NK-92 (cell line): ENCODE measurements around the gene CMIP.

ENCODE experiments used
- DNase-seq: peaks from one replicate; lab custom pipeline; 2025; ENCODE audit not compliant: unreplicated experiment; lab: John Stamatoyannopoulos, UW

CMIP gene

DNA sequence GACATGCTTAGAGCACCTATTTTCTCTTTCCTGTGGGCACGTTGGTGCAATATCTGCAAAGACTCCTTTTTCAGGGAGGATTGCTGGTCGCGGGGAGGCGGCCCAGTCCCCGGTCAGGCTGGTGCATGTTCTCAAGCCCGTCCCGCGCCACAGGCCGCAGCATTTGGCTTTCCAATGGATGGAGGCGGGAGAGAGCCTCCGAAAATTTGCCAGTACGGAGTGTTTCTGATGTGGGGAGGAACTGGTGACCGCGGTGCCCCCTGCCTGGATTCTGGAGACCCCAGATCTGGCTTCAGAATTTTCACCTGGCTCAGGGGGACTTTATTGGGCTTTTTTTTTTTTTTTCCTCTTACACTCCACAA is 2.3 kb downstream of the CMIP start:
- no peak for DNase-seq

DNA sequence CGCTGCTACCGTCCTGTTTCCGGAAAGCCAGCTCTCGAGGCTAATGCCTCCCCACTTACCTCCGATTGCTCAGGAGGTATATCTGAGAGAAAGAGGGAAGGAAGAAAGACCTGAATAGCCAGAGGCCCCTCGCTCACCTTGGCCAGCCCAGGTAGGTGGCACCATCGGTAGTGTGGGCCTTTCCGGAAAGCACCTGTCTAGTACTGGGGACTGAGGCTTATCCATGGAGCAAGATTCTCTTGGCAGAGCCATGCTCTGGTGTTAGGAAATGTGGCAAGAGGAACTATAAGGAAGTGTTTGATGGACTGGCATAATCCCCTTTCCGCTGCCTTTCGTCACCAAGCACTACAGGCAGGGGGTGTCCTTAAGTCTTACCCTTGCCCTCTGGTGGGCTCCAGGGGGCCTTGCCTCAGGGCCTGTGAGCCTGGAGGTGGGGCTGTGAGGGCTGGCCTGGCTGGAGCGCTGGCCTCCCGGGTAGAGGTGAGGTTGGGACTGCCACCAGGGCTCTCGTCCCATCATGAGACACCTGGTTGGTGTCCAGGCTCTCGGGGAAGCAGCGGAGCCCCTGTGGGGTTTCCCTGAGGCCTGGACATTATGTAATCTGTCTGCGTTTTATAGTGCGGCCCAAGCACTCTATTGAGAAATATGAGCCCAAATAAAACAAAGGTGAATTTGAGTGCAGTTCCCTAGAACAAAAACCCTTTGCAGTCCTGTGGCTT is 2.9 kb downstream of the CMIP start:
- DNase-seq: no peak

- no peak for DNase-seq
Observed at GRCh38 chr16:81448154-81449131, 3.8 kb downstream of the CMIP start.

- DNase-seq: no peak
Observed at GRCh38 chr16:81449241-81449640, 4.6 kb downstream of the CMIP start.

- no peak for DNase-seq
Observed at GRCh38 chr16:81449899-81450608, 5.4 kb downstream of the CMIP start.

- DNase-seq: no peak
Observed at GRCh38 chr16:81450783-81451491, 6.3 kb downstream of the CMIP start.

DNA sequence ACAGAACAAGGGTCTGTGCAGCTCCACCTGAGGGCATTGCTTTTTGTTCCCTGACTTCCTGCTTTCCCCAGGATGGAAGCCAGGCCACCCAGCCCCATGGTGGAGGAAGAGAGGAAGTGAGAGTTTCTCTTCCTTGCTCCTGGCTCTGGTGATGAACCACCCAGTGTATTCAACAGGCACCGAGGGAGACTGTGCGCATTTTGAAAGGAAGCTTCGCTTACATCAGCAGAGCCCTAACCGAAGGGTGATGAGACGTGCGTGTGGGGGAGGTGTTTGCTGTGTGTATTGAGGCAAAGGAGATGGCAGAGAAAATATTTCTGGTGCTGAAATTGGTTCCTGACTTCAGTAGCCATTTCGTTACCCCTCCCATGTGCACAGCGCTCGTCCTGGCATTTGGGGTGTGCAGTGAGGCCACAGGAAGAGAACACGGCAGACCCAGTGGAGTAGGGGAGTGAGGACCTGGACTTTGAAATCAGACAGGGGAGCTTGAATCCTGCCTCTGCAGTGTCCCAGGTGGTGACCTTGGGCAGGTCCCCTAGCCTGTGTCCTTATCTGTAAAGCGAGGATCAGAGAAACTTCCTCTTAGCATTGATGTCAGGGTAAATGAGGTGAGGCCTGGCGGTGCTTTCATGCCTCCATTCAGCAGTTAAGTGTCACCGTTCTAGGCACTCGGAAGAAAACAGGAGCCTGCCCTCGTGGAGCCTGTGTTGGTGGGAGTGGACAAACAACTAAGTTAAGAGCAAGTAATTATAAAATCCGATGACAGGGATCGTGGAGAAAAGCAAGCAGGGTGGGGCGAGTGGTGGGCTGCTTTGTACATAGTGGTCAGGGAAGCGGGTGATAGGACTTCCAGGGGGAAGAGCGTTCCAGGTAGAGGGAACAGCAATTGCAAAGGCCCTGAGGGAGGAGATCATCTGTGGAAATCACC is 7.4 kb downstream of the CMIP start:
- no peak for DNase-seq

GRCh38 chr16:81453091-81453728 is 8.6 kb downstream of the CMIP start:
- no peak for DNase-seq

DNA sequence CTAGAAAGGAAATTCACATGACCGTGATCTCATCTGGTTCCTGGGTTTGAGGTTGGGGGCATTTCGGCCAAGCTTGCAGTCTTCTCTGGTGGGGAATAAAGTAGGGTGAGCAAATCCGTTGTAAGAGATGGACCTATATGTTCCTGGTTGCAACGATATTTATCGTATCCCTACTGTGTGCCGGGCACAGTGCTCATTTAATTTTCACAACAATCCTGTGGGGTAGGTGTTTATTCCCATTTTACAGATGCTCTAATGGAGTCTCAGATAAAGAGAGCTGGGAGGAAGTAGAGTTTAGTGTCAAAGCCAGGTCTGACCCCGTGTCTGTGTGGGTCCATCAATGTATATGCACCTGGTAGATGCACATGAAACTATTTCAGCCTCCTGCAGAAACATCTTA is 9.4 kb downstream of the CMIP start:
- DNase-seq: no peak

- DNase-seq: no peak
Observed at GRCh38 chr16:81455006-81455405, 10.4 kb downstream of the CMIP start.

DNA sequence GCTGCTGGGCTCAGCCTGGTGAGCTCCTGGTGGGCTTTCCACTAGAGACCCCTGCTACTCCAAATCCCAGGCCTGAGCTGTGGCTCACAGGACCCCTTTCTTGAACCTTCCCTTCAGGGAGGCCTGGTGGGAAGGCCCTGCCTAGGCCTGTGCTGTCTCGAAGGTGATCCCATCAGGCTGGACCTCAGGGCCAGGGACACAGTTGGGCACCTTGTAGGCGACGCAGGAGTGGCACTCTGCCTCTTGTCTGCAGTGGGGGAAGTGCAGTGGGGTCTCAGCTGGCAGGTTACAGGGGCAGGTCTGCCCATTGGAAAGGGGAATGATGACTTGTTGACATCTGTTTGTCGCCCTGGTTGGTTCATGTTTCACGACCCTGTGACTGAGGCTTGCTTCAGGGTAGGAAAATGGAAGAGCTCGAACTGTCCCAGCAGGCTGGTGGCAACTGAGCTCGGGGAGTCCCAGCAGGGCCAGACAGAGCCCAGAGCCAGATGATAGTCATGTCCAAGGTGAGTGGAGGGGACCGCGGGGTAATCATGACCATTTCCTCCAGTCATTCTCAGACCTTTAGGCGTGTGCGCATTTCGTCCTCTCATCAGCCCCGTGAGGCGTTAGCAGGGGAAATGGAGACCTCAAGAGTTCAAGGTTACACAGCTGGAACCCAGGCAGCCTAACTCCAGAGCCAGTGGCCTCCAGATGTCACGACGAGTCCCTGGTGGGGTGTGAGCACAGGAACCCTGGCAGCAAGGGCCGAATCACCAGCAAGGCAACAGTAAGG is 11.3 kb downstream of the CMIP start:
- no peak for DNase-seq

GRCh38 chr16:81456523-81457325 is 12.1 kb downstream of the CMIP start:
- DNase-seq: no peak

DNA sequence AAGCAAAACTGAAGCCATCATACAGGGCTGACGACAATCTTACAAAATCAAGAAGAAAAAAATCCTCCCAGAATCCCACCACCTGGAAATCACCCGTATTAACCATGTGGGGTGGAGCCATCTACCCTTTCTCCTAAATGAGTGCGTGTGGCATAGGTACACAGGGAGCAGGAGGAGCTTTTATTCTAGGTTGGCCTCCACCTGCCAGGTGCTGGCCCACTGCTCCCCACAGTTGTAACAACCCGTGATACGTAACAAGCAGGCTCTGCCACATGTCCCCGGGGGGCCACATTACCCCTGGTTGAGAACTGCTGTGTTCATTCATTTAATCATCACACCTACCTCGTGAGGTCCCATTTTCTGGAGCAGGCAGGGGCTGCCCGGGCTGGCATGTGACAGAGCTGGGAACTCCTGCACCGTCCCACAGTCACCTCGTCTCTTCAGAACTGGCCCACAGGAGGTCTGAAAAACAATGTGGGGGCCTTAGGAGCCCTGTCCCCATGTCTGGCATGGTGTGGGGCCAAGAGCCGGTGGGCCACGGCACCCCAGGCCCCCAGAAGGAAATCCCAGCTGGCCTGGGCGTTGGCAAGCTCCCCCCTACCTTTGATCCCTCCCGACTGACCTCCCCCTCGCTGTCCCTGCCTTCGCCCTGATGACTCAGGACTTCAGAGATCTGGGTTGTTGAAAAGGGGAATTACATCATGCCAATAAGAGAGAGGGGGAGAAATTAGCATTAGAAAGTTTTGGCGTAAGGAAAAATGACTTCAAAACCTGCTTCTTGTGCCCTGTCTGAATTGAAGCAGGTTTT is 12.9 kb downstream of the CMIP start:
- DNase-seq: no peak

GRCh38 chr16:81458149-81458669 is 13.6 kb downstream of the CMIP start:
- no peak for DNase-seq

- no peak for DNase-seq
Observed at GRCh38 chr16:81458827-81459598, 14.4 kb downstream of the CMIP start.

DNA sequence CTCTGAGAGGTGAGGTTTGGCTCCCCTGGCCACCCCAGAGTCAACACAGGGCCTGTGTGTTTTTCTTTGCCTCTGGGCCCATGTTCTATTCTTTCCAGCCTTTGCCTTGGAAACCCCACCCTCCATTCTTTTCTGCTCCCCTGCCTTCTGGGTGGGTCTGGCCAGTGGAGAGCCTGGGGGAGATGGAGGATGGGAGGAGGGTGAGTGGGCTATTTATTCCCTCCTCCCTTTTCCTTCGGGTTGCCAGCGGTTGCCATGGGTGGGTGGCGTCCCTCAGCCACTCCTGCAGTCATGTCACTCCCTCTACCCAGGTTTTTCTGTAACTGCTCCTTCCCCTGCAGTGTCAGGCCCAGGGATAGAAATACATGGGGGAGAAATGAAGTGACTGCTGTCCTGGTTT is 15.5 kb downstream of the CMIP start:
- DNase-seq: no peak
